ENCODE results near the gene RTL1.

- TF ChIP-seq EZH2 (IDR thresholded peaks at IDR 0.05) (no peak), EZH2phosphoT487 (IDR thresholded peaks at IDR 0.05) (no peak), CTCF (IDR thresholded peaks at IDR 0.05) (no peak)
Measured at GRCh38 chr14:100905166-100905565, 1.6 kb upstream of the RTL1 start.
